Choroid plexus epithelial cell (primary cell): ENCODE results near the gene PCBP1.
"Not testable (repeated sequence)": the region's sequence is repeated elsewhere in the genome, so short reads cannot be mapped to it uniquely, and the experiment has no call there.

ENCODE experiments used
- DNase-seq: peaks from one replicate; pipeline ENCODE4 v3.0.0-alpha.2; 2010; ENCODE audit warnings: low read depth
- H3K4me3 ChIP-seq: 2 replicates; pipeline ENCODE4 v1.5.1; 2011; ENCODE audit warnings: low read depth, mild to moderate bottlenecking, control low read depth, low read length, moderate library complexity
- CTCF ChIP-seq: conservative IDR thresholded peaks from 2 replicates; pipeline ENCODE4 v1.5.1; 2011; ENCODE audit warnings: low read depth, mild to moderate bottlenecking, control low read depth, inconsistent platforms, low read length, moderate library complexity

Gene PCBP1

GRCh38 chr2:70045405-70045804 lies 41.9 kb upstream of the PCBP1 start:
- H3K4me3 ChIP-seq: no peak overlapping the region
- DNase-seq: no peak
- TF ChIP-seq CTCF: no peak

GRCh38 chr2:70045932-70046331 lies 41.3 kb upstream of the PCBP1 start:
- TF ChIP-seq CTCF: no peak
- no peak for DNase-seq
- no peak overlapping the region for H3K4me3 ChIP-seq

- no peak for TF ChIP-seq CTCF
- DNase-seq: no peak
- H3K4me3 ChIP-seq: no peak overlapping the region
Observed at GRCh38 chr2:70046534-70046933, 40.7 kb upstream of the PCBP1 start.

GRCh38 chr2:70047451-70047850 lies 39.8 kb upstream of the PCBP1 start:
- no peak for DNase-seq
- H3K4me3 ChIP-seq: no peak overlapping the region
- no peak for TF ChIP-seq CTCF

GRCh38 chr2:70049255-70049654 lies 38.0 kb upstream of the PCBP1 start:
- no peak for TF ChIP-seq CTCF
- no peak overlapping the region for H3K4me3 ChIP-seq
- no peak for DNase-seq

- H3K4me3 ChIP-seq: no peak overlapping the region
- TF ChIP-seq CTCF: no peak
- DNase-seq: no peak
Observed at GRCh38 chr2:70050631-70051425, 36.4 kb upstream of the PCBP1 start.

GRCh38 chr2:70055259-70055658 lies 32.0 kb upstream of the PCBP1 start:
- not testable (repeated sequence) for DNase-seq, H3K4me3 ChIP-seq
